ENCODE results near the gene XCR1. TPM values are rescaled to one million over a fixed set of nuclear protein-coding genes. Genes with fewer than 3 reads are reported as not detected.

XCR1 gene
- total RNA-seq, 1 donor from 2014 or later = not detected

DNA sequence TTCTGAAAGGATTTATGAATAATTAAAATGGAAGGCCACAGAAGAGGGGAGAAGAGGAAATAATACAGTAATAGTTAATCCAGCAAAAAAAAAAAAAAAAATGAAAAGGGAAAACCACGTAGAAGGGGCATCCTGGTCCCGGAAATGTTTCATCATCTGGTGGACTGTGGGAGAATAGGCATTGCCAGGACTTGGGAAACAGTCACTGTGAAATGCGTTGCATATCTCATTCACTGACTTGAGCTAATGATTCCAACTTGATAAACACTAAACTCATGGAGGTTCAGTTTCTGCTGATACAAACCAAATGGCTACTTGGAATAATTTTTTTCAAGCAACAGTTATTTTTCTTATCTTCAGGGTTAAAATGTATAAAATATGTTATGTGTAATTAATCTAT lies 3.2 kb downstream of the XCR1 start:
- H3K36me3 Mint-ChIP-seq (ENCODE audit: low read depth) = no peaks in the 10 kb centered on the region
- ChIA-PET CTCF (no interaction called here), POLR2A (no interaction called here)
- H3K9me3 Mint-ChIP-seq = peaks cover 7% of the 10 kb centered on the region
- ATAC-seq (ENCODE audit: low read depth) = no peak
- no peaks in the 10 kb centered on the region for H3K27me3 Mint-ChIP-seq
- no peak overlapping the region for H3K4me3 Mint-ChIP-seq
- no peaks in the 10 kb centered on the region for H3K4me1 Mint-ChIP-seq
- no peak overlapping the region for H3K27ac Mint-ChIP-seq
- intact Hi-C loops (cut with micrococcal nuclease) = no loop called here
- no peak for DNase-seq
- TF ChIP-seq, protein P1, sequence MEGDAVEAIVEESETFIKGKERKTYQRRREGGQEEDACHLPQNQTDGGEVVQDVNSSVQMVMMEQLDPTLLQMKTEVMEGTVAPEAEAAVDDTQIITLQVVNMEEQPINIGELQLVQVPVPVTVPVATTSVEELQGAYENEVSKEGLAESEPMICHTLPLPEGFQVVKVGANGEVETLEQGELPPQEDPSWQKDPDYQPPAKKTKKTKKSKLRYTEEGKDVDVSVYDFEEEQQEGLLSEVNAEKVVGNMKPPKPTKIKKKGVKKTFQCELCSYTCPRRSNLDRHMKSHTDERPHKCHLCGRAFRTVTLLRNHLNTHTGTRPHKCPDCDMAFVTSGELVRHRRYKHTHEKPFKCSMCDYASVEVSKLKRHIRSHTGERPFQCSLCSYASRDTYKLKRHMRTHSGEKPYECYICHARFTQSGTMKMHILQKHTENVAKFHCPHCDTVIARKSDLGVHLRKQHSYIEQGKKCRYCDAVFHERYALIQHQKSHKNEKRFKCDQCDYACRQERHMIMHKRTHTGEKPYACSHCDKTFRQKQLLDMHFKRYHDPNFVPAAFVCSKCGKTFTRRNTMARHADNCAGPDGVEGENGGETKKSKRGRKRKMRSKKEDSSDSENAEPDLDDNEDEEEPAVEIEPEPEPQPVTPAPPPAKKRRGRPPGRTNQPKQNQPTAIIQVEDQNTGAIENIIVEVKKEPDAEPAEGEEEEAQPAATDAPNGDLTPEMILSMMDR (IDR thresholded peaks at IDR 0.05) = no peak

DNA sequence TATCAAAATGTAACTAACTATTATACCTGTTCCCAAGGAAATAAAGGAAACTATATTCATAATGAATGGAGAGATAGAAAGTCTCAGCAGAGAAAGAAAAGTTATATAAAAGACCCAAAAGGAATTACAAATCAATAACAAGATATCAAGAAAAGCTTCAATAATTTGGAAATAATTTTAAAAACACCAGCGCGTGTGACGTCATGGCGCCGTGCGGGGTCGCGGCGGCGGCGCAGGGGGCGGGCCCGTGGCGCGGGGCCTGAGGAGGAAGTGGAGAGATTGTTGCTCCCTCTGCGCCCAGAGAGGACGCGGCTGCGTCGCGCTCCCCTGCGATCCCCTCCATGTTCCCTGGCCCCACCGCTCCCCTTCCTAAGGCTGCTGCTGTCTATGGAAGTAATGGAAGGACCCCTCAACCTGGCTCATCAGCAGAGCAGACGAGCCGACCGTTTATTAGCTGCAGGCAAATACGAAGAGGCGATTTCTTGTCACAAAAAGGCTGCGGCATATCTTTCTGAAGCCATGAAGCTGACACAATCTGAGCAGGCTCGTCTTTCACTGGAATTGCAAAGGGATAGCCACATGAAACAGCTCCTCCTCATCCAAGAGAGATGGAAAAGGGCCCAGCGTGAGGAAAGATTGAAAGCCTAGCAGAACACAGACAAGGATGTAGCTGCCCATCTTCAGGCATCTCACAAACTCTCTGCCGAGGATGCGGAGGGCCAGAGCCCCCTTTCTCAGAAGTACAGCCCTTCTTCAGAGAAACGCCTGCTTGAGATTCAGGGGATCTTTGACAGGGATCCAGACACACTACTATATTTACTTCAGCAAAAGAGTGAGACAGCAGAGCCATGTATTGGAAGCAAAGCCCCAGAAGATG lies 4.1 kb downstream of the XCR1 start:
- Mint-ChIP-seq H3K9me3 (peaks cover 7% of the 10 kb centered on the region), H3K27ac (no peak overlapping the region), H3K36me3 (ENCODE audit: low read depth) (no peaks in the 10 kb centered on the region), H3K4me1 (no peaks in the 10 kb centered on the region), H3K4me3 (no peak overlapping the region), H3K27me3 (no peaks in the 10 kb centered on the region)
- ATAC-seq (ENCODE audit: low read depth) (no peak), DNase-seq (no peak)
- ChIA-PET CTCF (no interaction called here), POLR2A (no interaction called here)
- TF ChIP-seq, protein P1 (IDR thresholded peaks at IDR 0.05) = no peak
- intact Hi-C loops (cut with micrococcal nuclease) = no loop called here

DNA sequence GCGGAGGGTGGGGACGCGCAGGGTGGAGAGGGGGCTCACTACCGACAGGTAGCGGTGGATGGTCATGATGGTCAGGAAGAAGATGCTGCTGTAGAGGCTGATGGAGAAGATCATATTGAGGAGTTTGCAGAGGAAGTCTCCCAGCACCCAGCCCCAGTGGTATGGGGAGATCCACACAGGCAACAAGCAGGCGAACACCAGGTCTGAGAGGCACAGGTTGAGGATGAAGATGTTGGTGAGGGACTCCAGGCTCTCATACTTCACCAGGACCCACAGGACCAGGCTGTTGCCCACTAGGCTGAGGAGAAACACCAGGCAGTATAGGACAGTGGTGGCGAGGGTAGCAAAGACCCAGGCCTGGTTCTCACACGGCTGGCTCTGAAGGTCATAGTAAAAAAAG lies 5.8 kb downstream of the XCR1 start:
- TF ChIP-seq, protein P1 (IDR thresholded peaks at IDR 0.05) = no peak
- no peak for ATAC-seq (ENCODE audit: low read depth)
- Mint-ChIP-seq H3K9me3 (no peaks in the 10 kb centered on the region), H3K27ac (no peak overlapping the region), H3K4me3 (no peak overlapping the region), H3K4me1 (no peaks in the 10 kb centered on the region), H3K27me3 (no peaks in the 10 kb centered on the region), H3K36me3 (ENCODE audit: low read depth) (no peaks in the 10 kb centered on the region)
- intact Hi-C loops (cut with micrococcal nuclease) = no loop called here
- CTCF ChIA-PET = no interaction called here
- POLR2A ChIA-PET = no interaction called here
- DNase-seq = no peak

DNA sequence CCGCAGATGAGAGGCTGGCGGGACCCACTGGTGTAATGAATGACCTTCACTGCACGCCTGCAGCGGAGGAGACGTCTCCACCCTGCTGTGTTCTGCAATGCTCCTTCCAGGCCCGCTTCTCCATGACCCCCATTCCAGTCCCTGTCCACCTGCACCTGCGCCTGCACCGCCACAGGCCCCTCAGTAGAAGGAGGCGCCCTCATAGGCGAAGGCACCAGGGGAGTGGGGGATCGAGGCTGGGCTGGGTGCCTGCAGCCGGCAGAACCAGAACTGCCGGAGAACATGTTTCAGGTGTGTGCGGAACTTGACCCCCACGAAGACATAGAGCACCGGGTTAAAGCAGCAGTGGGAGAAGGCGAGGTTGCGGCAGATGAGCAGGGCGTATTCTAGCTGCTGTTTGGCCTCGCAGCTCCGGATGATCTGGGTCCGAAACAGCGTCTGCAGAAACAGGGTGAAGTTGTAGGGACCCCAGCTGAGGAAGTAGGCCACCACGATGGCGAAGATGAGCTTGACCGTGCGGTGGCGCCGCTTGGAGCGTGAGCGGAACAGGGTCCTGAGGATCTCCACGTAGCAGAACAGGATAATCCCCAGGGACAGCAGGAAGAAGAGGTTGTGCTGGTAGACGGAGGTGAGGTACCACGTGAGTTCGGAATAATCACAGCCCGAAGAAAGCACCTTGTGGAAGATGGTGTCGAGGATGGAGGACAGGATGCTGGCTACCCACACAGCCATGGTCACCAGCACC lies 6.3 kb downstream of the XCR1 start:
- Mint-ChIP-seq H3K36me3 (ENCODE audit: low read depth) (no peaks in the 10 kb centered on the region), H3K27me3 (no peaks in the 10 kb centered on the region), H3K9me3 (no peaks in the 10 kb centered on the region), H3K4me1 (no peaks in the 10 kb centered on the region), H3K27ac (no peak overlapping the region), H3K4me3 (no peak overlapping the region)
- intact Hi-C loops (cut with micrococcal nuclease) = no loop called here
- DNase-seq (no peak), ATAC-seq (ENCODE audit: low read depth) (no peak)
- ChIA-PET POLR2A (no interaction called here), CTCF (interaction anchor here (1.2 kb wide), 1 partner anchor 59 kb away, joined by 3 read pairs; no protein-coding TSS in a partner anchor)
- TF ChIP-seq, protein P1 (IDR thresholded peaks at IDR 0.05) = no peak

DNA sequence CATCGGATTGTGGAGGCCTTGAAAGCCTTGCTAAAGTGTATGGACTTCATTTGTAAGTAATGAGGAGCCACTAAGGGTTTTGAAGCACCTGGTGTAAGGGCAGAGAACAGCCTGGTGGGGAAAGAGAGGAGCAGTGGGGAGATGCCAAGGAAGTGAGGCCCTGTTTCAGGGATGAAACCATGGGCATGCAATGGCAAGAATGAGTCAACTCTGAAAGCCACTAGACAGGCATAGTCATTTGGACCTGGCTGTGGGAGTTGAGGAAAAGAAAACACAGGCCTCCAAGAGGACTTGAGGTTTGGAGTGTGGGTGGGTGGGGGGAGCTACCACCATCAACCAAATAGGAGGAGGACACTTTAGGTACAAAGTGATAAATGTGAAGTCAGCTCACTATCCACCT lies 7.6 kb downstream of the XCR1 start:
- no peak for ATAC-seq (ENCODE audit: low read depth)
- Mint-ChIP-seq H3K27ac (no peak overlapping the region), H3K4me1 (no peaks in the 10 kb centered on the region), H3K27me3 (no peaks in the 10 kb centered on the region), H3K9me3 (no peaks in the 10 kb centered on the region), H3K4me3 (no peak overlapping the region), H3K36me3 (ENCODE audit: low read depth) (no peaks in the 10 kb centered on the region)
- ChIA-PET POLR2A (interaction anchor here (0.5 kb wide), 1 partner anchor 258 kb away, joined by 3 read pairs; no protein-coding TSS in a partner anchor), CTCF (interaction anchor here (1.2 kb wide), 1 partner anchor 60 kb away, joined by 3 read pairs; no protein-coding TSS in a partner anchor)
- intact Hi-C loops (cut with micrococcal nuclease) = no loop called here
- TF ChIP-seq, protein P1 (IDR thresholded peaks at IDR 0.05) = no peak
- DNase-seq = no peak
